ENCODE results near the gene KCND1. TPM values are rescaled to one million over a fixed set of nuclear protein-coding genes. Genes with fewer than 3 reads are reported as not detected.

The KCND1 gene
- total RNA-seq, 2 experiments from 2014 or later, result 2.1 to 2.7 TPM

- intact Hi-C loops (cut with micrococcal nuclease), result loop anchor here (5.0 kb wide), 1 partner anchor 205 kb away; the partner anchor contains the start of gene MAGIX
- peak overlapping the region; percentile 84 for H3K4me3 Mint-ChIP-seq
- H3K27ac Mint-ChIP-seq, result peak overlapping the region; percentile 90
- peaks cover 13% of the 10 kb centered on the region for H3K36me3 Mint-ChIP-seq (ENCODE audit: low read depth)
- H3K27me3 Mint-ChIP-seq (ENCODE audit: low read depth), result no peaks in the 10 kb centered on the region
- no peaks in the 10 kb centered on the region for H3K9me3 Mint-ChIP-seq
- DNase-seq, result peak; percentile 69
- H3K4me1 Mint-ChIP-seq (ENCODE audit: low read depth), result peaks cover 58% of the 10 kb centered on the region
- CTCF ChIA-PET, result interaction anchor here (0.6 kb wide), 1 partner anchor 18 kb away, joined by 3 read pairs; no protein-coding TSS in a partner anchor
Observed at GRCh38 chrX:48956728-48957414, 14.8 kb downstream of the KCND1 start.

- intact Hi-C loops (cut with micrococcal nuclease), result loop anchor here (5.0 kb wide), 1 partner anchor 36 kb away; the partner anchor contains the start of gene SLC35A2
- H3K27ac Mint-ChIP-seq, result no peak overlapping the region
- no peaks in the 10 kb centered on the region for H3K9me3 Mint-ChIP-seq
- no peaks in the 10 kb centered on the region for H3K27me3 Mint-ChIP-seq (ENCODE audit: low read depth)
- DNase-seq, result no peak
- H3K4me1 Mint-ChIP-seq (ENCODE audit: low read depth), result peaks cover 49% of the 10 kb centered on the region
- H3K36me3 Mint-ChIP-seq (ENCODE audit: low read depth), result peaks cover 6% of the 10 kb centered on the region
- H3K4me3 Mint-ChIP-seq, result no peak overlapping the region
- CTCF ChIA-PET, result no interaction called here
Observed at GRCh38 chrX:48948589-48948988, 23.1 kb downstream of the KCND1 start.

GRCh38 chrX:48945517-48946348 is 25.9 kb downstream of the KCND1 start:
- Mint-ChIP-seq H3K27ac (peak overlapping the region; percentile 83), H3K27me3 (ENCODE audit: low read depth) (no peaks in the 10 kb centered on the region), H3K36me3 (ENCODE audit: low read depth) (peaks cover 24% of the 10 kb centered on the region), H3K4me1 (ENCODE audit: low read depth) (peaks cover 53% of the 10 kb centered on the region), H3K4me3 (no peak overlapping the region), H3K9me3 (no peaks in the 10 kb centered on the region)
- CTCF ChIA-PET, result interaction anchor here (0.7 to 1.8 kb wide), 8 partner anchors 8 to 297 kb away, joined by 3 to 15 read pairs (median 4); partner anchors contain the start of gene SLC35A2
- peak; percentile 70 for DNase-seq
- intact Hi-C loops (cut with micrococcal nuclease), result loop anchor here (1.0 to 5.0 kb wide), 4 partner anchors 8 to 297 kb away; partner anchors contain the start of gene SLC35A2

GRCh38 chrX:48942895-48943294 is 28.7 kb downstream of the KCND1 start:
- Mint-ChIP-seq H3K36me3 (ENCODE audit: low read depth) (peaks cover 35% of the 10 kb centered on the region), H3K27me3 (ENCODE audit: low read depth) (no peaks in the 10 kb centered on the region), H3K27ac (peak overlapping the region; percentile 100), H3K4me1 (ENCODE audit: low read depth) (peaks cover 72% of the 10 kb centered on the region), H3K4me3 (peak overlapping the region; percentile 47), H3K9me3 (no peaks in the 10 kb centered on the region)
- intact Hi-C loops (cut with micrococcal nuclease), result no loop called here
- CTCF ChIA-PET, result interaction anchor here (2.4 to 8.6 kb wide), 2 partner anchors 22 to 27 kb away, joined by 7 to 42 read pairs; no protein-coding TSS in a partner anchor
- peak; percentile 42 for DNase-seq

GRCh38 chrX:48940404-48940955 is 31.2 kb downstream of the KCND1 start:
- peaks cover 45% of the 10 kb centered on the region for H3K36me3 Mint-ChIP-seq (ENCODE audit: low read depth)
- H3K27ac Mint-ChIP-seq, result peak overlapping the region; percentile 100
- CTCF ChIA-PET, result interaction anchor here (0.8 to 8.6 kb wide), 4 partner anchors 10 to 73 kb away, joined by 3 to 42 read pairs (median 5); no protein-coding TSS in a partner anchor
- H3K27me3 Mint-ChIP-seq (ENCODE audit: low read depth), result no peaks in the 10 kb centered on the region
- no peaks in the 10 kb centered on the region for H3K9me3 Mint-ChIP-seq
- peak; percentile 10 for DNase-seq
- intact Hi-C loops (cut with micrococcal nuclease), result no loop called here
- H3K4me1 Mint-ChIP-seq (ENCODE audit: low read depth), result peaks cover 81% of the 10 kb centered on the region
- H3K4me3 Mint-ChIP-seq, result no peak overlapping the region

GRCh38 chrX:48939524-48940228 is 32.0 kb downstream of the KCND1 start:
- peaks cover 53% of the 10 kb centered on the region for H3K36me3 Mint-ChIP-seq (ENCODE audit: low read depth)
- peak; percentile 35 for DNase-seq
- no peaks in the 10 kb centered on the region for H3K9me3 Mint-ChIP-seq
- intact Hi-C loops (cut with micrococcal nuclease), result loop anchor here (10.0 kb wide), 1 partner anchor 325 kb away; the partner anchor contains the start of genes FOXP3 and PPP1R3F
- H3K4me3 Mint-ChIP-seq, result peak overlapping the region; percentile 52
- peak overlapping the region; percentile 100 for H3K27ac Mint-ChIP-seq
- no peaks in the 10 kb centered on the region for H3K27me3 Mint-ChIP-seq (ENCODE audit: low read depth)
- CTCF ChIA-PET, result interaction anchor here (0.6 to 8.6 kb wide), 8 partner anchors 9 to 191 kb away, joined by 3 to 42 read pairs (median 4); partner anchors contain the start of genes PQBP1 and TIMM17B
- H3K4me1 Mint-ChIP-seq (ENCODE audit: low read depth), result peaks cover 87% of the 10 kb centered on the region

- Mint-ChIP-seq H3K4me1 (ENCODE audit: low read depth) (peaks cover 89% of the 10 kb centered on the region), H3K9me3 (no peaks in the 10 kb centered on the region), H3K36me3 (ENCODE audit: low read depth) (peaks cover 60% of the 10 kb centered on the region)
Observed at GRCh38 chrX:48938721-48939425, 32.8 kb downstream of the KCND1 start.

GRCh38 chrX:48937054-48937907 is 34.4 kb downstream of the KCND1 start:
- H3K27me3 Mint-ChIP-seq (ENCODE audit: low read depth), result no peaks in the 10 kb centered on the region
- H3K27ac Mint-ChIP-seq, result peak overlapping the region; percentile 100
- CTCF ChIA-PET, result interaction anchor here (0.7 to 8.6 kb wide), 9 partner anchors 9 to 306 kb away, joined by 3 to 42 read pairs (median 4); partner anchors contain the start of genes PQBP1, TFE3 and TIMM17B
- DNase-seq, result peak; percentile 95
- peak overlapping the region; percentile 75 for H3K4me3 Mint-ChIP-seq
- peaks cover 81% of the 10 kb centered on the region for H3K4me1 Mint-ChIP-seq (ENCODE audit: low read depth)
- H3K36me3 Mint-ChIP-seq (ENCODE audit: low read depth), result peaks cover 52% of the 10 kb centered on the region
- intact Hi-C loops (cut with micrococcal nuclease), result loop anchor here (1.0 to 10.0 kb wide), 8 partner anchors 8 to 328 kb away; partner anchors contain the start of genes FOXP3, PIM2, PPP1R3F and PQBP1
- H3K9me3 Mint-ChIP-seq, result no peaks in the 10 kb centered on the region

More at GRCh38 chrX:48938721-48939425, 32.8 kb downstream of the KCND1 start:
- peak overlapping the region; percentile 52 for H3K4me3 Mint-ChIP-seq
- no peaks in the 10 kb centered on the region for H3K27me3 Mint-ChIP-seq (ENCODE audit: low read depth)
- peak; percentile 92 for DNase-seq
- intact Hi-C loops (cut with micrococcal nuclease), result loop anchor here (1.0 to 10.0 kb wide), 2 partner anchors 202 to 326 kb away; partner anchors contain the start of genes FOXP3 and PPP1R3F
- peak overlapping the region; percentile 100 for H3K27ac Mint-ChIP-seq
- CTCF ChIA-PET, result interaction anchor here (0.6 to 8.6 kb wide), 10 partner anchors 12 to 190 kb away, joined by 3 to 42 read pairs (median 4); partner anchors contain the start of genes PQBP1 and TIMM17B

GRCh38 chrX:48936429-48937053 is 35.1 kb downstream of the KCND1 start:
- intact Hi-C loops (cut with micrococcal nuclease), result loop anchor here (1.0 to 10.0 kb wide), 8 partner anchors 9 to 328 kb away; partner anchors contain the start of genes FOXP3, PIM2, PPP1R3F and PQBP1
- peaks cover 74% of the 10 kb centered on the region for H3K4me1 Mint-ChIP-seq (ENCODE audit: low read depth)
- peak overlapping the region; percentile 100 for H3K27ac Mint-ChIP-seq
- CTCF ChIA-PET, result interaction anchor here (0.7 to 8.6 kb wide), 8 partner anchors 10 to 200 kb away, joined by 3 to 42 read pairs (median 5); partner anchors contain the start of genes PQBP1, TFE3 and TIMM17B
- H3K27me3 Mint-ChIP-seq (ENCODE audit: low read depth), result no peaks in the 10 kb centered on the region
- H3K4me3 Mint-ChIP-seq, result peak overlapping the region; percentile 75
- peaks cover 48% of the 10 kb centered on the region for H3K36me3 Mint-ChIP-seq (ENCODE audit: low read depth)
- H3K9me3 Mint-ChIP-seq, result no peaks in the 10 kb centered on the region
- no peak for DNase-seq
